Stimulated activated CD8-positive, alpha-beta memory T cell treated with anti-CD3 and anti-CD28 coated beads, Interleukin-7, amount 100 ng/mL, for 24 hours (primary cell): Measurements from ENCODE around the gene C1QTNF12.
"Not testable (repeated sequence)": the region's sequence is repeated elsewhere in the genome, so short reads cannot be mapped to it uniquely, and the experiment has no call there.

Experiments used
- DNase-seq: peaks from one replicate; pipeline ENCODE4 v3.0.0-alpha.2; 2020; ENCODE audit warnings: low read depth

Gene C1QTNF12

GRCh38 chr1:1199141-1199960 is 47.2 kb downstream of the C1QTNF12 start:
- DNase-seq: no peak

DNA sequence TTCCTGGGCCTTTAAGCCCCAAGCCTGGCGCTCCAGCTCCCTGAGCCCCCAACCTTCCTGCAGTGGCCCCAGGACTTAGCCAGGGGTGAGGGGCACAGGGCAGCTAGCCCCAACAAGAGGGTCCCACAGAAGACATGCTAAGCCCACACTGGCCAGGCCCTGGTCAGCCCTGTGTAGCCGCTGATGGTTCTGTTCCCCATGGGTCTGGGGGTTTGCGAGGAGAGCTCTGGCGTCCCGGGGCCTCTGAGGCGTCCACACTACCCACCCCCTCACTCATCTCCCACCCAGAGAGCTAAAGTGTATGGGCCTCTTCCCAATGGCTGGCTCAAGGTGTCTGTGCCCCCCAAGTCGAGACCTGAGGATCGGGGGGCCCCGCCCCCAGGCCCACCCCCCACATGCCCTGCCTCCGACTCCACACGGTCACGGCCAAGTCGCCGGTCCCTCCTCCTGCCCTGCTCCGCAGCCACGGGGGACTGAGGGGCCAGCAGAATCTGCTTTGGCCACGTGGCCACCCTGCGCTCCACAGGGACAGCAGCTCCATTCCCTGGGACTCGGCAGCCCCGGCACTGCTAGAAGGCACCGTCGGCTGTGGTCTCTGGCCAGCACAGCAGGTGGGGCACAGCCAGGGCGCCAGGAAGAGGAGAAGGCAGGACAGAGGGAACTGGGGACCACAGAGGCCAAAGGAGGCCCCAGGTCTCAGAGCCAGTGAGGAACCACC is 47.9 kb downstream of the C1QTNF12 start:
- DNase-seq: no peak

DNA sequence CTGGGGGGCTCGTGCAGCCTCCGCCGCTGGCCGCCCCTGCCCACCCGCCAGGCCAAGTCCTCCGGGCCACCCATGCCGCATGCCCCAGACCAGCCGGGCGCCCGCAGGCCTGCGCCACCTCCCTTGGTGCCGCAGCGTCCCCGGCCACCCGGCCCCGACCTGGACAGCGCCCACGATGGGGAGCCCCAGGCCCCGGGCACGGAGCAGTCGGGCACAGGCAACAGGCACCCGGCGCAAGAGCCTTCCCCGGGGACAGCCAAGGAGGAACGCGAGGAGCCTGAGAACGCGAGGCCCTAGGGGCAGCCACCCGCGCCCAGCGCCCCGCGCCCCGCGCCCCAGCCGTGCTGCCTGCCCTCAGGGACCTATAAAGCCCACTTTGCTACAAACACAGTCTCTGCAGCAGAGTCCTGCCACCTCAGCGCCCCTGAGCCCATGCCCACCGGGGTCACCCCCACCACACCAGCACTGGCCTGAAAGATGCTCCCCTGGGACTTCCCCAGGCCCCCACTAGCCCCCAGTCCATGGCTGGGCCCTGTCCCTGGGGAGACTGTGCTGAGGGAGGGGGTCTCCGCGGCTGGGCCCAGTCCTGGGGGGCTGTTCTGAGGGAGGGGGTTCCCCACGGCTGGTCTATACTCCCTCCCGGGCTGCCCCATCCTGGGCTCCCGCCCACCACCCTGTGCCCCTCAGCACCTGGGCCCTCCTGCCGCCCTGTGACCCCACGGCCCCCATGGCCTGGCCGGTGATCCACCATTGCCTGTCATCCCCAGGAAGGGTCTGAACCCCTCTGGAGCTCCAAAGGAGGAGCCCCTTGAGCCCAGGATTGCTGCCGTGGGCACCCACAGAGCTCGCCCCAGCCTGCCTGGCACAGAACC is 48.7 kb downstream of the C1QTNF12 start:
- DNase-seq: no peak

- no peak for DNase-seq
These were observed 49.4 kb downstream of the C1QTNF12 start for GRCh38 chr1:1197188-1197500.

- DNase-seq: no peak
These were observed 49.9 kb downstream of the C1QTNF12 start for GRCh38 chr1:1196431-1197187.

DNA sequence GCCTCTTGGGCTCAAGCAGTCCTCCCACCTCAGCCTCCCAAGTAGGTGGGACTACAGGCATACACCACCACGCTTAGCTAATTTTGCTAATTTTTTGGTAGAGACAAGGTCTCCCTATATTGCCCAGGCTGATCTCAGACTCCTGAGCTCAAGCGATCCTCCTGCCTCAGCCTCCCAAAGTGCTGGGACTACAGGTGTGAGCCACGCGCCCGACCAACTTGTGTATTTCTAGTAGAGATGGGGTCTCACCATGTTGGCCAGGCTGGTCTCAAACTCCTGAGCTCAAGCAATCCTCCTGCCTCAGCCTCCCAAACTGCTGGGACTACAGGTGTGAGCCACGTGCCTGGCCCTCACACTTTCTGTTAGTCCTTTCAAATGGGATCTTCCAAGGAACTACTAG is 50.8 kb downstream of the C1QTNF12 start:
- not testable (repeated sequence) for DNase-seq

DNA sequence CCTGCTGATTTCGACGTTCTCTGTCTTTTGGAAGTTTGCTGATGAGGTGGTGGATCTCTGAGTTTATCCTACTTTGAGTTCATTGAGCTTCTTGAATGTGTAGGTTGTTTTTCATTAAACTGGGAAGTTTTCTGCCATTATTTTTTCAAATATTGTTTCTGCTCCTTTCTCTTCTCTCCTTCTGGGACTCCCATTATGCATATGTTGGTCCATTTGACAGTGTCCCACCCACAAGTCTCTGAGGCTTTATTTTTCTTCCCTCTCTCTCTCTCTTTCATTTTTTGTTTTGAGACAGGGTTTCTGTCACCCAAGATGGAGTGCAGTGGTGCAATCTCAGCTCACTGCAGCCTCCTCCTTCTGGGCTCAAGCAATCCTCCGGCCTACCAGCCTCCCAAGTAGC is 51.8 kb downstream of the C1QTNF12 start:
- no peak for DNase-seq
